HuH-7.5 (cell line): ENCODE results near the gene KLHL29.
"Not testable (repeated sequence)": the region's sequence is repeated elsewhere in the genome, so short reads cannot be mapped to it uniquely, and the experiment has no call there.

ENCODE experiments used
- DNase-seq: peaks from one replicate; pipeline ENCODE4 v3.0.0; 2011; ENCODE audit warnings: low spot score

Gene KLHL29

DNA sequence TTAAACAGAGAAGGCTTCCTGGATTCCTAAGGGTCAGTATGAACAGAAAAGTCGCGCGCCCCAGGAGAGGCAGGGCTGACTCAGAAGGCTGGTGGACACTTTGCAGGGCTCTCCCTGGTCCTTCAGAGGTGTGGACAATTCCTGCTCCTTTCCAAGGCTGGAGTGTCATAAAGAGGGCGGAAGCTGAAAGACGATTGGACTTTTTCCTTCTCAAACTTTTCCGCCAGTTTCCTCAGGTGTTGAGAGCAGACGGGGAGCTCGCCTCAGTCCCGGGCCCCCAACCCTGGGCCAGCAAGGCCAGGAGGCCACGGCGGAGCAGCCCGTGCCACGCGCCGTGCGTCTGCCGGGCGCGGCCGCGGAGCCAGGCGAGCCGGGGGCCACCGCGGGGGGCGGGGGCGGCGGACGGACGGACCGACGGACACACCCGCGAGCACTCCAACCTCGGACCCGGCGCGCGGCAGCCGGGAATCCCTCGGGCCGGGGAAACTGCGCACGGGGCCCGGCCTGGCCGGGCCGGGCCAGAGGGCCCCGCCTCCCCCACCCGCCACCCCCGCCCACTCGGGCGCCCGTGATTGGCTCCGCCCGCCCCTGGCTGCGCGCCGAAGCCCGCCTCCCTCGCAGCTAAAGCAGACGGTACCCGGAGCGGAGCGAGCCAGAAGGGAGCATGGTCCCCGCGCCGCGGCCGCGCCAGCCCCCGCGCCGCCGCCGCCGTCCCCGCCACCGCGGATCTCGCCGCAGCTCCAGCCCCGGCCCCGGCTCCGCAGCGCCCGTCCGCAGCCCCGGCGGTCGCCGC is at the start of gene KLHL29:
TSS of gene KLHL29 (plus strand) at position 629 of the 793 bp plus-strand sequence. CDS start 177,018 bp downstream, outside the sequence.
- DNase-seq = peak; percentile 89

DNA sequence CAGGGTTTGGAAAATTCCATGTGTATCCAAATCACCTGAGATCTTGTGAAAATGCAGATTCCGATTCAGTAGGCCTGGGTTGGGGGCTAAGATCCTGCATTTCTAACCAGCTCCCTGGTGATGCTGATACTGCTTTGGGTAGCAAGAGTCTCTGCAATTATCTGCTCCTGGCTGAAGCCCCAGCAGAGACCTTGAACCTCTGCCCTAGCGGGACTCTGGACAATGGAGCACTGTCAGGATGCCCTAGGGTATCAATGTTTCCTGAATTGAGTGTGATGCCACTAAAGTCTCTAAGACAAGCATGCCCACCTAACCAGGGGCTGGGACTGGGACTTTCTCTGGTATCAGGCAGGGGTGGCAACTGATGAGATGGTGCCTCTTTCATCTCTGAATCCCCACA is 49.4 kb upstream of the KLHL29 start:
- no peak for DNase-seq

DNA sequence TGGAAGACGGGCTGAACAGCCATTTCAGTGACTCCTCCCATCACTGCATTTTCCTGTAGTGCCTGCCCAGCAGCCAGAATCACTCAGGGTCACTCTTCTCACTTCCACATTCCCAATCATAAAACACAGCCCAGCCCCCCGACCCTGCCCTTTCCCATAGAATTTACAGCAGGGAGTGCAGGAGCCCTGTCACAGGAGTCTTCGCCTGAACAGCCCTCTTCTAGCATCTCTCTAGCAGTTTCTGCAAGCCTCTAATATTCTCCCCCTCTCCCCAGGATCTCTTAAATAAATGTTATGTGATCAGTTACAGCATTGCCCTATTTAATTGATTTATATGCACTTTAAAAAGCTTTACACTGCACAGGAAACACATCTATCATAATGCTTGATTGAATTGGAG is 42.9 kb upstream of the KLHL29 start:
- no peak for DNase-seq

DNA sequence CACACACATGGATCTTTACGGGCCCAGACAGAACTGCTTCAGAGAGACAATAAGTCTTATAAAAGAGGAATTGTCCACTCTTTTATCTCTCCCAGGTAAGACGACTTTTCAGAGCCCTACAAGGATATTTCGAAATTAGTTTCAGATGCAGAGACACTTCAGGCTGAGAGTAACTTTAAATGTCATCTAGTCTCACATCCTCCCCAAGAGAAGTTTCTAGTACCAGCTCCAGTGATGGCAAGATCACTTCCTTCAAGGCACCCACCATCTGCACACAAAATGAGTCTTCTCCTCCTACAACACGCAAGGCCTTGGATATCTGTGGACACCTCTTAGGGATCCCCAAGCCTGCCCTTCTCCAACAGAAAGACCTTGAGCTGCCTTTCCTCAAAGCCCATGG is 39.0 kb upstream of the KLHL29 start:
- no peak for DNase-seq

DNA sequence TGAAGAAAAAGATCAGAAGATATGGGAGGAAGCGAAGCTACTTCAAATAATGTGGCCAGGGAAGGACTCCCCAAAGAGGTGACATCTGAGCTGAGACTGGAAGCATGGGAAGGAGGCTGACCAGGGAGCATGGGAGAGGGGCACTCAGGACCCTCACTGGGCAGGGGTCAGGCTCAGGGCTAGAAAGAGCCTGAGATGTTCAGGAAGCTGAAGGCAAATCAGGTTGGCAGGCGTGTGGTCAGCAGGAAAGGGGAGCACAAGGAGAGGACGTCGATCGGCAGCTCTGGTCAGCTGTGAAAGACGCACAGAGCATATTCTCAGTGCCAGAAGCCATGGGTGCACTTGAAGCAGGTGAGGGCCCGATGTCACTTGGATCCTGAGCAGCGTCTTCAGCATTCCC is 38.2 kb upstream of the KLHL29 start:
- DNase-seq = no peak

DNA sequence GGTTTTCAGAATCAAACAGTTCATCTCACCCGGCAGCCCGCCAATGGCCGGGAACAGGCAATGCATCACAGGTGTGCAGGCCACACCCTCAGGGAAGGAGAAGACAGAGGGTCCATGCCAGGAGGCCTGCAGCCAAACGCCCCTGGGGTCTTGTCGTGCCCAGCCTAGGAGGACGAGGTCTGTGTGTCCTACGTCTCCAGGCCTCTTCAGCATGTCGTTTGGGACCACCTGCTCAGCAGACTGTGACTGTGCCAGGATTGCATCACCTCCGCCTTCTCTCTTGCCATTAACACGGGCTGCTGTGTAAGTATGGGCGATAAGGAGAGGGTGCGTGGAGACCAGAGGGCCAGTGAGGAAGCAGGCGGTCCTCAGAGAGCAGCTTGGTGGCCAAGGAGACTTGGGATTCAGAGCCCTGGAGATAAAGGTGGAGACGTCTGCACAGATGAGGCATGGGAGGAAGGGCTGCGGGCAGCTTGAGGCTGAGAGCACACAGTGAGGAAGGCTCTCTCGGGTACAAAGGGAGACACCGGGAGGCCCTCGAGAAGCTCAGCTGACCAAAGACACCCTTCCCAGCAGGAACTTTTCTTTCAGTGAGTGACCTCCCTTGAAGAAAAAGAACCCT is 37.4 kb upstream of the KLHL29 start:
- no peak for DNase-seq

DNA sequence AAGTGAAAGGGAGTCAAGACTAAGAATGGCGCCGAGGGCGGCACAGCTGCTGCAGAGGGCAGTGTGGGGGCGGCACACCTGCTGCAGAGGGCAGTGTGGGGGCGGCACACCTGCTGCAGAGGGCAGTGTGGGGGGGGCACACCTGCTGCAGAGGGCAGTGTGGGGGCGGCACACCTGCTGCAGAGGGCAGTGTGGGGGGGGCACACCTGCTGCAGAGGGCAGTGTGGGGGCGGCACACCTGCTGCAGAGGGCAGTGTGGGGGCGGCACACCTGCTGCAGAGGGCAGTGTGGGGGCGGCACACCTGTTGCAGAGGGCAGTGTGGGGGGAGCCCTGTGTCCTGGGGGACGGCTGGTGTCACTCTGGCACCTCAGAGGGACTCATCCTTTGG is 36.9 kb upstream of the KLHL29 start:
- DNase-seq = not testable (repeated sequence)

DNA sequence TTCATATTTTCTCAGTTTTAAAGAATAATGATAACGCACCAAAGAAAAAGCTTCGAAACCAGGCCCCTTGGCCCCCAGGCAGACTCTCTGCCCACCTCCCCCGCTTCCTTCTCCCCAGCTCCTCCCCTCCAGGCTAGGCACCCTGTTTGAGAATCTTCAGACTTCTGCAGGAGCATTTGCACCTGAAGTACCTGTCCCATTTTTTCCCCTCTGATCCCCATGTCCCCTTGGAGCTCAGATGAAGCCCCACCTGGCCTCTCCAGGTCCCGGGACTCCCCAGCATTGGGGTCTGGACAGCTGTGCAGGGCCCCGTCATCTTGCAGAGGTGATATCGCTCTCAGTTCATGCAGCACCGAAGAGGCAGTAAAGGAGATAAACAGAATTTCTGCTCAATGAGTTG is 35.5 kb upstream of the KLHL29 start:
- DNase-seq = no peak

DNA sequence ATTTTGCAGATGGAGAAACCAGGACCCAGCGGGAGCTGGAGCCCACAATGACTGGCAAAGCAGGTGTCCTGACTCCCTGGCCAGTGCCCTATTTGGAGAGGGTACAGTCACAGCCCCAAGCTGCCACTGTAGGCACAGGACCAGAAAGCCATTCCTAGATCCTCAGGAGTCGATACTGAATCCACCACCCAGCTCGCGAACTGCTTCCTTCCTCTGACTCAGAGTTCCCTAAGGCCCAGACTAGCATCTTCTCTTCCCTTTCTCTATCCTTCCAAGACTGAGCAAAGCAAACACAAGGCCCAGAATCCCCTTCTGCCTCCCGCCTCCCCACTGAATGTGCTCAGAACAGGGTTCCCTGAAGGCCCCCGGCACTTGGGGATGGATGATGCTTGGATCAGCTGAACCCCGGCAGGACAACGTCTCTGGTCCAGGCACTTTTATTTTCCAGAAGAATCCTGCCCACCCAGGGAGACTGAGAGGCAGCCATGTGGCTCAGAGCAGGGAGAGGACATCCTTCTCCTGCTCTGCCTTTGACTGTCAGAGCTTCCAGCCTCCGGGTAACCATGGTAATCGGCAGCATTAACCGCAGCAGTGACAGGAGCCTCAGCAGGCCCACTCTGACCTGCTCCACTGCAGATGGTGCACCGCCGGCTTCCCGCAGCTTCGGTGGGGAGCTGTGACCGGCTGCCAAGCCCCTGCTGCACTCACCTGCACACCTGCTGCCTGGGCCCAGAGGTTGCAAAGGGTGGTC is 34.8 kb upstream of the KLHL29 start:
- no peak for DNase-seq

DNA sequence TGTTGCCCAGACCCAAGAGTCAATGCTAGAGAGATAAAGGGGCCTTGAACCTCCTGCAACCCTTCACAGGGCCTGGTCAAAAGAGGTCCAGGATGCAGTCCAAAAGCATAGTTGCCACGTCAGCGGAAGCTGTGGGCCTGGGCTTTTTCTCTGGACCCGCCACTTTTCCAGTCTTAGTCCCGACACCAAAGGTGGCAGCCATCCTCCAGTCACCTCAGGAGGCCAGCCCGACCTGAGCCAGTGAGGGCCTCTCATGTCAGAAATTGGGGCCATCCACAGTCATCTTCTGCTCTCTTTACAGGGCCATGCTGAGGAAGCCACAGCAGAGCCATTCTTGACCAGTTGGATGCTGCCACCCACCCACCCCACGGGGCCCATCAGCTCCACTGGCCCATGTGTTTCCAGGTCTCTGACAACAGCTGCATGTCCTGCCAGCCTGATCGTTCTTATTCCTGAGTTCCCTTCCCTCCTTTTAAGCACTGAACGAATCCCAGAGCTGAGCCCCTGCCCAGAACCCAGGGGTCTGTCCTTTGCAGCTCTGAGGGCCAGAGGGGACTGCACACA is 34.1 kb upstream of the KLHL29 start:
- no peak for DNase-seq

DNA sequence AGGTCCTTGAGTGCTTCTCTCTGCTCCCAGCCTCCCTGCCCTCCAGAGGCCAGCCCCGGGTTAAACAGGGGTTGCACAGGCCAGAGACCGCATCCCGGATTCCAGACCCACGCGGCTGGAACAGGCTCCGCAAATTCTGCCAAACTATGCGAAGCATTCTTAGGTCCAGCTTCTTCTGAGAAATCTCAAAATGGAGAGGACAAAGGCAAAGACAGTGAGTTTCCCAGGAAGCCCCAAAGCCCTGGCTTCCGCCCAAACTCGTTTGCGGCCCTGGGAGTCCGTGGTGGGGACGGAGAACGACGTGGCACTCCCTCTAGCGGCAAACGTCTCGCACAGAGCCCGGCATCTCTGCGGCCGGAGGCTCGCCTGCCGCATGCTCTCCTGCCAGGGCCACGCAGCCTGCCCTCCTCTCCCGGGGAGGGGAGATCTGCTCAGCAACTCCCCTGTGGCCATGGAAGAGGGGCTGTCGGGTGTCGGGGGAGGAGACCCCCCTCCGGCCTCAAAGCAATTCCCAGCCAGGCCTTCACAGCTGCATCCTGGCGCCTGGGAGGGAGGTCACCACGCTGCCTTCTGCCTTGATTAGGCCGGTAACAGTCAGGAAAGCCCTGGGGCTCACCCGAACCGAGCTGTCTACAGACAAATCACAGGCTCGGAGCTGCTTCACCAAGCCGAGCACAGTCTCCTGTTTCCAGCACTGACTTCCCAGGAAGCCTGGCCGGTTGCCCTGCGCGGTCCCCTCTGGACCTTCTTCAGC is 33.4 kb upstream of the KLHL29 start:
- peak; percentile 85 for DNase-seq

DNA sequence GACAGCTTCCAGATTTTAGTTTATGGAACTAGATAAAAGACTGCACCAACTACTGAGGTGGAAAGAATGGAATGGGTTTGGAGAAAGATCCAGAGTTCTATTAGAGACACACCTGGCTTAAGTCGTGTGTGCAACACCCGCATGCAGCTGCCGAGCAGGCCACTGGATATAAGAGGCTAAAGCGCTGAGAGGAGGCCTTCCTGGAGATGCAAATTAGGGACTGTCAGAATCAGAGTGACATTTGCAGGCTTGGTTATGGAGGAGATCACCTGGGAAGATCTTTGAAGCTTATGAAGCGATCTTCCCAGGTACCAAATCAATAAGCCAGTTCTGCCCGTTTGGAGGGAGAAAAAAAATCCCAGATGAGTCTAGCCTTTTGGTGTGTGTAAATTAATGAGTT is 30.4 kb upstream of the KLHL29 start:
- no peak for DNase-seq

DNA sequence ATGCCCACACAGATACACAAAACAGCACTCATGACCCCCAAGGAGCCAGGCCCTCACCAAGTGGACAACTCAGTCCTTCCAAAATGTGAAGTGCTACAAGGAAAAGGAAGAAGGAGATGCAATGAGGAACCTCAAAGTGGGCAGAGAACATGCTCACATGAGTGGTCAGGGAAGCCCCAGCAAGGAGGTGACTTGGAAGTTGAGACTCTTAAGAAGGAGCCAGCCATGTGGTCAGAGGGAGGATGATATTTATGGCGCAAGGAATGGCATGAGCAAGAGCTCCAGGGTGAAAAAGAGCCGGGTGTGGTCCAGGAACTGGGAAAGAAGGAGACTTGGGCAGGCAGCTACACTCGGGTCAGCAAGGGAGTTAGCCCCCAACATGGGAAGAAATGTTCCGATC is 30.0 kb upstream of the KLHL29 start:
- no peak for DNase-seq

DNA sequence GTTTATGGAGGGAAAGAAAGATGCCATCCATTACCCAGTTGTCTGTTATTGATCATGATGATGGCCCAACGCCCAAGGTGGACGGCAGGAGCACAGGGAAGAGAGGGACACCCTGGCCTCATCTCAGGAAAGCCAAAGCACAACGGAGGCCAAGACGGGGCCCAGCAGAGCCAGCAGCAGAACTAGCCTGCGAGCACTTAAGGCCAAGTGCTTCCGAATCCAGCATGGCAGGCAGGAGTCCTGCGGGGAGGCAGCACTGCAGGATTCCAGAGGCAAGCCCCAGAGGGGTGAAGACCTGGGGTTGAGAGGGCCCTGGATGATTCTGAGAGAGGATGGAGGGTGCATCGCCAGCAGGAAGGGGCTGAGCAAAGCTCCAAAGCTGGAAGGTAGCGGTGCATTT is 28.3 kb upstream of the KLHL29 start:
- no peak for DNase-seq

DNA sequence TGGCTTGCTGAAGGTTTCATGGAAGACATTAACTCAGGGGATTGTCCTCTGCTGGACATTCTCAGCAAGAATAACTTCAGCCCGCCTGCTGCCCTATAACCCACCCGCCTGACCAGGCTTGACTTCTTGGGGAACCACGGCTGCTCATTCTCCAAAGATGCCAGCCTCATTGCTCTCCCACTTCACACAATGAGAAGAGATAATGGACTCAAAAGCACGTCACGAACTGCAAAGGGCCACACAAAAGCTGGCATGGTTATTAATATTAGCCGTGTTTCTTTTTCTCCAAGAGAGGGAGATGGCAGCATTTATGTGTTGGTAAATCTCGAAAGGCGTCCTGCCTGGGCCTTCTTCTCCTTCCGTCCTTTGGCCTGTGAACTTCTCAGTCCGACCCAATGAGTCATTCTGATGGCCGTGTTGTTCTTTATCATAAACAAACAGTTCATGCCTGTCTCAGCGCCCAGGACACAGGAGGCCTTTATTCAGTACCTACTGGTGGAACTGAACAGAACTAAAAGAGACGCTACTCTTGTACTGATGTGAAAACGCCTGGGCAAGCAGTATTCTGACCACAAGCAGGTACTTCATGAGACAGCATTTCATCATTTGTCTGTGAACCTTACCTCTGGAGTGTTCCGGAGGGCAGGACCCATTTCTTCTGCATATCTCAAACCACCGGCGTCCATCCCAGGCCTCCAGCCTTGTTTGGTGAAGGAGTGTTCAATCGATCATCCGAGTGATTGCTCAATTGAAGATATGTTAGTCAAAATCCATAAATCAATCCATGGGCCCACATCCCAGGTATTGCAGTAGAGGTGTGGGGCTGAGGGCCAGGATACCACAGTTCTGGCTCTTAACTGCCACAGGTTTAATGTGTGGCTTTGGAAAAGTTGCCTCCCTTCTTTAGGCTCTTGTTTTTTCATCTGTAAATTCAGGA is 25.1 kb upstream of the KLHL29 start:
- DNase-seq = peak; percentile 47

DNA sequence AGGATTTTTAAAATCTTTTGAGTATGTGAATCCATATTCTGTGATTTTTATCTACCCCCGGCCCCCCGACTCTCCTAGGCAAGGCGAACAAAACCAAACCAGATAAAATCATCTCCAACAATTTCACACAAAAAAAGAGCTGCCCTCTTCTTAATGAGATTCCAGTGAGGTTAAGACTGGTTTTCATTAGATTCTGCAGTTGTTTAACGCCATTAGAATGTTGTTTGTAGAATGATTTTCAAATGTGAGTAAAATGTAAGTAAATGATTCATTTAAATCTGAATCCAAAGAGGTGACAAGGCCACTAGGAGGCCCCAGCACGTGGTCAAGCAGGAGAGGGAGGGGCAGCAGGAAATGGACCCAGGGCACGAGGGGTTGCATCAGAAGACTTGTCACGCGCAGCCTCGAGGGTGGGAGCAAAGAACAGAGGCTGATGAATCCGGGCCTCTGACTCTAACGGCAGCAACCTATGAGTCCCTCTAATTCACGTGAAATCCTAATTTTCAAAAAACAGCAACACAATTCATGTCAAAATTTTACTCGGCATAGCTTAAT is 24.3 kb upstream of the KLHL29 start:
- no peak for DNase-seq

DNA sequence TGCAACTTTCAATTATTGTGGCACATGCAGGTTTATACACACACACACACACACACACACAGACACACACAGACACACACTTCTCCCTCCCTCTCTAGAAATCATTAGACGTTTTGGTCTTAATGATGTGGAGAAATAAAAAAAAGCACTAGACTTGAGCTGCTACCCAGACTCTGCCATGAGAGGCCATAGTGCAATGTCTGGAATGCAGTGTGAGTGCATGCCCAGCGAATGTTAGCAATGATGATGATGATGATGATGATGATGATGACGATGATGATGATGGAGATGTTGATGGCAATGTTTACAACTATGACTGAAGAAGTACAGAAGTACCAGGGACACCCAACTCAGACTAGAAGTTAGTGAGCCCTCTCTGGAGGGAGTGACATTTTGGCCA is 23.8 kb upstream of the KLHL29 start:
- DNase-seq = no peak

DNA sequence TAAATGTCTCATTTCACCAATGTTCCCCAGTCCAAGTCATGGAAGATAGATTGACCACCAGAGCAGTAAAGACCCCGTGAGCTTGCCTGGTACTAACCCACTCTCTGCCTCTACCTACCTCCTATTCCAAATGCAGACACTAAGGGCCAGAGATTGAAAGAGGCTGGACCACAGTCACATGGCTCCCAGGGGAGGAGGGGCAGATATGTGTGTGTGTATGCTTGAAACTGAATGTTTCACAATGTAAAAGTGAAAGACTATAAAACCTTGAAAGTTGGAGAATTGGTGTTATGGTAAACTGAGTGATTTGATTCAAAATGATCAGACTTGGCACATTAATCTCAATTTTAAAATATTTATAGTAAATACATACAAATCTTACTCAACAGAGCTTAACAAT is 21.7 kb upstream of the KLHL29 start:
- DNase-seq = no peak

DNA sequence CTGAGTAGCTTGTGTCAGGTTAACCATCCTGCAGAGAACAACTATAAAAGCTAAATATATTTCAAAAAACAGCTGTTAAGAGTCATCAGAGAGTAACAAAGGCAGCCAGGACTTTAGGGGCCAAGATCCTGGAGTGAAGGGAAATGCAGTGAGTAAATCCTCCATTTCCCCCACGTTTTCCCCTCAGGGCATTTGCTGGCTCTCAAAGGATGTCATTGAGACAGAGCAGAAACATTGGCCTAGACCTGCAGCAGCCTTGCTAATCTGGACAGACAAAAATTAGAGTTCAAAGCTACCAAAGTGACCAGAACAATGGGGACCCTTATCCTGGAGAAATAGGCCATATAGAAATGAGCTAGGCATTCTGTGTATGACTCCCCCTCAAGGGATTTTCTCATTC is 21.1 kb upstream of the KLHL29 start:
- no peak for DNase-seq

DNA sequence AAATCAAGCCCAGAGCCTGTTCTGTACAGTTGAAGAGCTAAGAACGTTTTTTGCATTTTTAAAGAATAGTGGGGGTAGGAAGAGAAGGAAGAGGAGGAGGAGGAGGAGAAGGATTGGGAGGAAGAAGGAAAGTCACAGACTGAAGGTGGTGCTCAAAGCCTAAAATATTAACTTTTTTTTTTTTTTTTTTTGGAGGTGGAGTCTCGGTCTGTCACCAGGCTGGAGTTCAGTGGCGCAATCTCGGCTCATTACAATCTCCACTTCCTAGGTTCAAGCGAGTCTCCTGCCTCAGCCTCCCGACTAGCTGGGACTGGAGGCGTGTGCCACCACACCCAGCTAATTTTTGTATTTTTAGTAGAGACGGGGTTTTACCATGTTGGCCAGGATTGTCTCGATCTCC is 18.3 kb upstream of the KLHL29 start:
- DNase-seq = no peak

DNA sequence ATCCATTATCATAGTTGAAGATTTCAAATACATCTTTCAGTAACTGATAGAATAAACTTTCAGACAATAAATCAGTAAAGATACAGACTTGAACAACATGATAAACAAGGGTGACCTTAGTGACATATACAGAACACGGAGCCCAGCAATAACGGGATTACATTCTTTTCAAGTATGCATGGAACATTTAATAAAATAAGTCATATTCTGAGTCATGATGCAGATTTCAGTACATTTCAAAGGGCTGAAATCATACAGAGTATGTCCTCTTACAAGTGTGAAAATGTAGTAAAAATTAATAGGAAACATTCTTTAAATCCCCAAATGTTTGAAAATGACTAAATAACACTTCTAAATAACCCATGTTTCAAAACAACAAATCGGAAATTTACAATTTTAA is 17.2 kb upstream of the KLHL29 start:
- DNase-seq = no peak
